IMR-90 (cell line): ENCODE measurements around the gene TTLL11. TPM values are rescaled to one million over a fixed set of nuclear protein-coding genes. Genes with fewer than 3 reads are reported as not detected.

Experiments used
- ATAC-seq: fragments of 200-7000 bp; cut with Tn5 transposase; 2 replicates; pipeline ENCODE4 v1.9.1; 2020; ENCODE audit warnings: low read depth, mild to moderate bottlenecking, moderate library complexity
- BruUV-seq: library from RNA; stranded (reverse); fragments of 400-500 nt; replicated peaks from 2 replicates; lab custom pipeline; 2021; lab: Mats Ljungman, UMichigan
- CTCF ChIA-PET: fragments of 300-600 bp; formaldehyde crosslinking; extraction: SDS; loops from one replicate; lab custom pipeline; 2021; ENCODE audit warnings: antibody characterized with exemption; lab: Yijun Ruan, JAX
- POLR2A ChIA-PET: fragments of 300-600 bp; sonication (Branson Sonifier 250); formaldehyde crosslinking; loops from one replicate; lab custom pipeline; 2022; ENCODE audit warnings: antibody characterized with exemption; ENCODE audit not compliant: unreplicated experiment; lab: Charles Lee
- DNase-seq: peaks from one replicate; pipeline ENCODE4 v3.0.0; 2013
- H2AFZ ChIP-seq: replicated peaks from 2 replicates; pipeline ENCODE3; 2013; ENCODE audit warnings: low read length, mild to moderate bottlenecking; ENCODE audit not compliant: poor library complexity
- H2AK5ac ChIP-seq: 2 replicates; pipeline ENCODE4 v1.6.1; 2013; ENCODE audit warnings: low read depth, low read length, inconsistent platforms
- H2AK9ac ChIP-seq: replicated peaks from 2 replicates; pipeline ENCODE3; 2013; ENCODE audit warnings: mild to moderate bottlenecking, low read depth, low read length, moderate library complexity; ENCODE audit not compliant: poor library complexity
- H2BK120ac ChIP-seq: 2 replicates; pipeline ENCODE4 v1.6.1; 2013; ENCODE audit warnings: low read depth, low read length, inconsistent platforms
- H2BK15ac ChIP-seq: 3 replicates; pipeline ENCODE4 v1.6.1; 2013; ENCODE audit warnings: low read depth, low read length, inconsistent platforms
- H2BK20ac ChIP-seq: 2 replicates; pipeline ENCODE4 v1.6.1; 2013; ENCODE audit warnings: low read depth, mild to moderate bottlenecking, inconsistent platforms, low read length, moderate library complexity
- H2BK5ac ChIP-seq: 2 replicates; pipeline ENCODE4 v1.6.1; 2013; ENCODE audit warnings: mild to moderate bottlenecking, low read depth, low read length, inconsistent platforms; ENCODE audit not compliant: poor library complexity, severe bottlenecking
- H3K14ac ChIP-seq: replicated peaks from 2 replicates; pipeline ENCODE4 v1.6.1; 2013; ENCODE audit warnings: low read depth, low read length, inconsistent platforms
- H3K18ac ChIP-seq: 2 replicates; pipeline ENCODE4 v1.6.1; 2013; ENCODE audit warnings: low read depth, low read length, control low read depth
- H3K23ac ChIP-seq: 2 replicates; pipeline ENCODE4 v1.6.1; 2013; ENCODE audit warnings: low read depth, low read length, inconsistent platforms
- H3K27ac ChIP-seq: 2 replicates; pipeline ENCODE4 v1.5.1; 2013; ENCODE audit warnings: mild to moderate bottlenecking, control low read depth, low read length; ENCODE audit not compliant: insufficient read depth
- H3K27me3 ChIP-seq: 2 replicates; pipeline ENCODE4 v1.6.1; 2013; ENCODE audit warnings: low read length; ENCODE audit not compliant: control insufficient read depth, insufficient read depth
- H3K36me3 ChIP-seq: 2 replicates; pipeline ENCODE4 v1.6.1; 2013; ENCODE audit warnings: low read length, mixed read lengths; ENCODE audit not compliant: control insufficient read depth, insufficient read depth
- H3K4ac ChIP-seq: 2 replicates; pipeline ENCODE4 v1.6.1; 2013; ENCODE audit warnings: low read depth, low read length, inconsistent platforms
- H3K4me1 ChIP-seq: 2 replicates; pipeline ENCODE4 v1.6.1; 2013; ENCODE audit warnings: low read length, mixed read lengths; ENCODE audit not compliant: control insufficient read depth, insufficient read depth
- H3K4me2 ChIP-seq: 2 replicates; pipeline ENCODE4 v1.6.1; 2013; ENCODE audit warnings: low read depth, mild to moderate bottlenecking, control low read depth, low read length, moderate library complexity
- H3K4me3 ChIP-seq: 2 replicates; pipeline ENCODE4 v1.5.1; 2013; ENCODE audit warnings: low read depth, mild to moderate bottlenecking, control low read depth, low read length, moderate library complexity; ENCODE audit not compliant: insufficient read depth
- H3K56ac ChIP-seq: 2 replicates; pipeline ENCODE4 v1.6.1; 2013; ENCODE audit warnings: low read length, inconsistent platforms; ENCODE audit not compliant: insufficient read depth; ENCODE audit errors: extremely low read depth
- H3K79me1 ChIP-seq, 2 experiments: 2 replicates each; pipeline ENCODE4 v1.6.1; 2013; ENCODE audit warnings: low read length in 2 of 2, inconsistent platforms in 1 of 2, low read depth in 1 of 2
- H3K9ac ChIP-seq: 2 replicates; pipeline ENCODE4 v1.6.1; 2013; ENCODE audit warnings: low read depth, low read length, control low read depth
- H3K9me1 ChIP-seq: 2 replicates; pipeline ENCODE4 v1.6.1; 2013; ENCODE audit warnings: low read length, inconsistent platforms; ENCODE audit not compliant: insufficient read depth
- H3K9me3 ChIP-seq: 2 replicates; pipeline ENCODE4 v1.6.1; 2013; ENCODE audit warnings: low read length; ENCODE audit not compliant: control insufficient read depth, insufficient read depth
- H4K20me1 ChIP-seq: 2 replicates; pipeline ENCODE4 v1.6.1; 2013; ENCODE audit warnings: low read length, inconsistent platforms; ENCODE audit not compliant: insufficient read depth
- H4K5ac ChIP-seq: 2 replicates; pipeline ENCODE4 v1.6.1; 2013; ENCODE audit warnings: mild to moderate bottlenecking, low read depth, low read length, control low read depth
- H4K8ac ChIP-seq, 2 experiments: 2 replicates each; pipeline ENCODE4 v1.6.1; 2013; ENCODE audit warnings: low read depth in 2 of 2, low read length in 2 of 2, control low read depth in 1 of 2, inconsistent platforms in 1 of 2
- H4K91ac ChIP-seq: 2 replicates; pipeline ENCODE4 v1.6.1; 2013; ENCODE audit warnings: low read depth, low read length, inconsistent platforms; ENCODE audit not compliant: insufficient read depth
- CTCF ChIP-seq: conservative IDR thresholded peaks from 2 replicates; pipeline ENCODE4 v1.5.1; 2012; ENCODE audit warnings: mild to moderate bottlenecking, low read depth, low read length, improper control_type of control experiment
- ELK1 ChIP-seq: fragments of 150-350 bp; IDR thresholded peaks from 2 replicates; pipeline ENCODE4 v1.6.1; 2016; ENCODE audit warnings: low read depth, mild to moderate bottlenecking, low read length, moderate library complexity, borderline replicate concordance
- FOS ChIP-seq: fragments of 150-350 bp; IDR thresholded peaks from 2 replicates; pipeline ENCODE4 v1.6.1; 2016; ENCODE audit warnings: low read depth, low read length
- USF2 ChIP-seq: fragments of 150-350 bp; IDR thresholded peaks from 2 replicates; pipeline ENCODE4 v1.6.1; 2017; ENCODE audit warnings: mild to moderate bottlenecking, antibody characterized with exemption, low read length, low read depth
- WGBS, 2 experiments: methylation state at CpG; one replicate each; pipeline versions ENCODE4 v1.1.5 to v1.1.7; 2013; ENCODE audit warnings: missing lambda C conversion rate in 2 of 2; ENCODE audit not compliant: insufficient read length in 1 of 2; ENCODE audit errors: extremely low coverage in 2 of 2; 5-methylcytosine and 5-hydroxymethylcytosine counted together
- dilution Hi-C: fragments of 300-500 bp; cut with HindIII; formaldehyde crosslinking; loops from one replicate; pipeline ENCODE4 v1.14.3; 2018; ENCODE audit warnings: low sequenced_read_pairs; ENCODE audit not compliant: unreplicated experiment
- in situ Hi-C: fragments of 300-500 bp; cut with MboI; formaldehyde crosslinking; loops from 3 replicates; pipeline ENCODE4 v1.14.3; 2019; ENCODE audit warnings: low sequenced_read_pairs, inconsistent platforms, mixed read lengths
- intact Hi-C: fragments of 100-400 bp; cut with micrococcal nuclease; formaldehyde crosslinking; loops from 2 replicates; pipeline ENCODE4 v1.10.0; 2022
- polyA plus RNA-seq, 3 experiments: library from polyadenylated mRNA; depleted of rRNA; stranded (reverse); fragments of >200 nt; gene quantifications; 2 replicates each; pipeline ENCODE4 v1.2.3, GENCODE V29; 2012; ENCODE audit warnings: low replicate concordance in 1 of 3
- total RNA-seq: library from RNA; depleted of rRNA; stranded (reverse); fragments of >200 nt; gene quantifications from 2 replicates; pipeline ENCODE4 v1.2.3, GENCODE V29; 2012

Gene TTLL11
- total and polyA plus RNA-seq, 2 of the 4 experiments (the other 2 are of a cell fraction): 2.0 to 4.6 TPM

- peak overlapping the region; percentile 87 for H2AK9ac ChIP-seq
- no peak for DNase-seq
- ATAC-seq: no peak
- H4K91ac ChIP-seq: no peak overlapping the region
- H4K8ac ChIP-seq: no peak overlapping the region; a peak in 1 of 4 replicates
- BruUV-seq: no TSS peak
- ChIA-PET POLR2A (no interaction called here), CTCF (no interaction called here)
- H3K27ac ChIP-seq: peak overlapping the region; percentile 46; the same call in 1 of the 2 replicates
- 0 out of 2 replicates have a peak overlapping the region, but pooled peaks have one; percentile 30 for H3K4ac ChIP-seq
- no peak overlapping the region for H3K18ac ChIP-seq
- dilution Hi-C loops (no loop called here), intact Hi-C loops (loop anchor here (10.0 kb wide), 3 partner anchors 363 to 723 kb away; no protein-coding TSS in a partner anchor), in situ Hi-C loops (loop anchor here (10.0 kb wide), 2 partner anchors 263 to 363 kb away; no protein-coding TSS in a partner anchor)
- H3K56ac ChIP-seq: no peak overlapping the region
- H3K23ac ChIP-seq: peak overlapping the region; percentile 45; the same call in 1 of the 2 replicates
- peak overlapping the region; percentile 99 for H2AFZ ChIP-seq
- WGBS, 2 experiments: 57% methylated on average over 9 of the region's 11 CpGs; no CpG with 5 or more reads in 1 of the 2 experiments
- peaks cover 19 to 51% of the 10 kb centered on the region in 2 experiments for H3K79me1 ChIP-seq
- TF ChIP-seq FOS: no peak
- no peak for TF ChIP-seq USF2
- no peak for TF ChIP-seq CTCF
- TF ChIP-seq ELK1: no peak
- peak overlapping the region; percentile 93 for H3K4me2 ChIP-seq
- H2BK15ac ChIP-seq: no peak overlapping the region
- H3K9me1 ChIP-seq: peaks cover 13% of the 10 kb centered on the region
- no peaks in the 10 kb centered on the region for H3K9me3 ChIP-seq
- H3K9ac ChIP-seq: peak overlapping the region; percentile 69
- H3K4me1 ChIP-seq: peaks cover 11% of the 10 kb centered on the region
- H3K14ac ChIP-seq: no peak overlapping the region
- peak overlapping the region; percentile 56 for H3K4me3 ChIP-seq
- no peak overlapping the region for H2BK5ac ChIP-seq
- H3K36me3 ChIP-seq: no peaks in the 10 kb centered on the region
- H4K20me1 ChIP-seq: peaks cover 28% of the 10 kb centered on the region
- no peak overlapping the region for H2BK120ac ChIP-seq
- no peak overlapping the region for H2AK5ac ChIP-seq
- no peak overlapping the region for H2BK20ac ChIP-seq
- no peak overlapping the region for H4K5ac ChIP-seq
- no peaks in the 10 kb centered on the region; the same call in 1 of the 2 replicates for H3K27me3 ChIP-seq
Measured at GRCh38 chr9:122091682-122092592, 1.2 kb downstream of the TTLL11 start.
